A549 (cell line): ENCODE results near the gene BABAM2. TPM values are rescaled to one million over a fixed set of nuclear protein-coding genes. Genes with fewer than 3 reads are reported as not detected.

Experiments
- ATAC-seq, 2 experiments: fragments of 200-7000 bp in 1 of 2; fragments of >200 bp in 1 of 2; cut with Nextera tagmentation in 1 of 2; cut with Tn5 transposase in 1 of 2; 3 replicates each; pipeline versions ENCODE4 v1.8.0 to v1.9.1; 2018 to 2020; ENCODE audit warnings: mild to moderate bottlenecking in 1 of 2, moderate library complexity in 1 of 2
- CTCF ChIA-PET: fragments of 300-600 bp; sonication (Branson Sonifier 250); formaldehyde crosslinking; extraction: SDS; loops from one replicate; lab custom pipeline; 2021; ENCODE audit warnings: antibody characterized with exemption, inconsistent platforms; lab: Yijun Ruan, JAX
- POLR2A ChIA-PET: fragments of 350-600 bp; formaldehyde crosslinking; extraction: SDS; loops from one replicate; lab custom pipeline; 2021; ENCODE audit warnings: antibody characterized with exemption, inconsistent platforms; lab: Yijun Ruan, JAX
- DNase-seq, 2 experiments: peaks; one replicate each; pipeline versions ENCODE4 v3.0.0 to v3.0.0-alpha.2; 2011 to 2016; ENCODE audit warnings: low read depth in 1 of 2, low spot score in 1 of 2
- FAIRE-seq: peaks from 2 replicates; lab custom pipeline; 2011; peaks lifted over from hg19 to GRCh38; lab: Jason Lieb, UNC
- H3K27ac ChIP-seq, 2 experiments: fragments of >200 bp; sonication (Bioruptor Twin); formaldehyde crosslinking; 3 replicates each; pipeline ENCODE4 v1.5.1; 2016 to 2017
- H3K4me1 ChIP-seq: fragments of >200 bp; sonication (Bioruptor Twin); formaldehyde crosslinking; 3 replicates; pipeline ENCODE4 v1.6.1; 2016
- H3K4me2 ChIP-seq: fragments of >200 bp; sonication (Bioruptor Twin); formaldehyde crosslinking; 3 replicates; pipeline ENCODE4 v1.6.1; 2016
- H3K4me3 ChIP-seq: fragments of >200 bp; sonication (Bioruptor Twin); formaldehyde crosslinking; 3 replicates; pipeline ENCODE4 v1.5.1; 2016
- H3K9me3 ChIP-seq: fragments of >200 bp; sonication (Bioruptor Twin); formaldehyde crosslinking; 3 replicates; pipeline ENCODE4 v1.6.1; 2016
- CBX2 ChIP-seq: fragments of 200-600 bp; sonication (generic); IDR thresholded peaks from 2 replicates; pipeline ENCODE4 v1.6.1; 2016; ENCODE audit warnings: low read depth, mild to moderate bottlenecking, borderline replicate concordance
- CHD2 ChIP-seq: fragments of 150-350 bp; IDR thresholded peaks from 2 replicates; pipeline ENCODE4 v1.6.1; 2014; ENCODE audit warnings: low read length; ENCODE audit not compliant: partially characterized antibody
- CHD4 ChIP-seq: fragments of 200-600 bp; sonication (generic); IDR thresholded peaks from 2 replicates; pipeline ENCODE4 v1.6.1; 2016; ENCODE audit warnings: antibody characterized with exemption, mild to moderate bottlenecking, borderline replicate concordance
- E2F6 ChIP-seq: IDR thresholded peaks from 2 replicates; pipeline ENCODE4 v1.6.1; 2012; ENCODE audit warnings: low read depth, borderline replicate concordance
- EHF ChIP-seq: fragments of 250-450 bp; sonication (Bioruptor Pico); IDR thresholded peaks from 2 replicates; pipeline ENCODE4 v1.5.0; 2020; ENCODE audit warnings: mild to moderate bottlenecking
- ESRRA ChIP-seq: fragments of 150-350 bp; IDR thresholded peaks from 2 replicates; pipeline ENCODE4 v1.6.1; 2014; ENCODE audit warnings: mild to moderate bottlenecking, low read length, borderline replicate concordance
- FOSB ChIP-seq: fragments of 250-450 bp; sonication (Bioruptor Pico); IDR thresholded peaks from 2 replicates; pipeline ENCODE4 v1.5.0; 2020; ENCODE audit warnings: mild to moderate bottlenecking, moderate library complexity
- FOSL2 ChIP-seq, 2 experiments: fragments of 450-650 bp in 1 of 2; fragments of >200 bp in 1 of 2; sonication (Bioruptor Twin) in 1 of 2; formaldehyde crosslinking; IDR thresholded peaks; 2 replicates each; pipeline versions ENCODE4 v1.5.0 to v1.6.1; 2016 to 2020; ENCODE audit warnings: mild to moderate bottlenecking in 1 of 2, moderate library complexity in 1 of 2
- HMGXB4 ChIP-seq: fragments of 250-450 bp; sonication (Bioruptor Pico); IDR thresholded peaks from 2 replicates; pipeline ENCODE4 v1.5.0; 2021; ENCODE audit warnings: mild to moderate bottlenecking, moderate library complexity, borderline replicate concordance
- HOXA7 ChIP-seq: fragments of 250-450 bp; sonication (Bioruptor Pico); IDR thresholded peaks from 2 replicates; pipeline ENCODE4 v1.5.0; 2020; ENCODE audit warnings: mild to moderate bottlenecking, moderate library complexity
- HOXB13 ChIP-seq: fragments of 250-450 bp; sonication (Bioruptor Pico); IDR thresholded peaks from 2 replicates; pipeline ENCODE4 v1.5.0; 2020; ENCODE audit warnings: low read depth, mild to moderate bottlenecking, moderate library complexity
- HOXB5 ChIP-seq: fragments of 250-450 bp; sonication (Bioruptor Pico); IDR thresholded peaks from 2 replicates; pipeline ENCODE4 v1.5.0; 2020; ENCODE audit warnings: mild to moderate bottlenecking, moderate library complexity
- KDM5A ChIP-seq: fragments of 200-600 bp; sonication (generic); IDR thresholded peaks from 2 replicates; pipeline ENCODE4 v1.6.1; 2016; ENCODE audit warnings: antibody characterized with exemption, mild to moderate bottlenecking
- MAZ ChIP-seq: fragments of 150-350 bp; IDR thresholded peaks from 2 replicates; pipeline ENCODE4 v1.6.1; 2014; ENCODE audit warnings: antibody characterized with exemption, low read depth, low read length, borderline replicate concordance
- MYC ChIP-seq: IDR thresholded peaks from 2 replicates; pipeline ENCODE4 v1.6.1; 2012; ENCODE audit warnings: mild to moderate bottlenecking, inconsistent platforms, low read length, improper control_type of control experiment, borderline replicate concordance
- NPAS2 ChIP-seq: fragments of 250-450 bp; sonication (Bioruptor Pico); IDR thresholded peaks from 2 replicates; pipeline ENCODE4 v1.8.0; 2022; ENCODE audit warnings: mild to moderate bottlenecking, moderate library complexity, borderline replicate concordance
- PBX3 ChIP-seq: IDR thresholded peaks from 2 replicates; pipeline ENCODE4 v1.6.1; 2012
- RAD21 ChIP-seq, 2 experiments: fragments of >200 bp in 1 of 2; sonication (Bioruptor Twin) in 1 of 2; formaldehyde crosslinking in 1 of 2; IDR thresholded peaks in 1 of 2; conservative IDR thresholded peaks in 1 of 2; 2 replicates in 1 of 2; 3 replicates in 1 of 2; pipeline ENCODE4 v1.6.1; 2012 to 2018; ENCODE audit warnings: inconsistent platforms in 1 of 2
- RFX5 ChIP-seq: fragments of 450-650 bp; IDR thresholded peaks from 2 replicates; pipeline ENCODE4 v1.7.1; 2014; ENCODE audit warnings: antibody characterized with exemption, mild to moderate bottlenecking, moderate library complexity
- TFCP2L1 ChIP-seq: fragments of 250-450 bp; sonication (Bioruptor Pico); IDR thresholded peaks from 2 replicates; pipeline ENCODE4 v1.5.0; 2021; ENCODE audit warnings: mild to moderate bottlenecking
- ZC3H11A ChIP-seq: fragments of 450-650 bp; IDR thresholded peaks from 2 replicates; pipeline ENCODE4 v1.6.1; 2014; ENCODE audit warnings: antibody characterized with exemption, mild to moderate bottlenecking
- WGBS: methylation state at CpG from one replicate; pipeline ENCODE4 v1.1.6; 2017; ENCODE audit errors: missing lambda C conversion rate; 5-methylcytosine and 5-hydroxymethylcytosine counted together
- polyA plus RNA-seq, 4 experiments: library from polyadenylated mRNA; depleted of rRNA in 3 of 4; stranded (reverse); fragments of >200 nt; fragmentation: RNase III in 1 of 4; extraction: RNeasy Plus Mini Kit Qiagen cat#74134 plus additional on column Dnase treatment in 1 of 4; gene quantifications; 2 replicates in 3 of 4; 3 replicates in 1 of 4; pipeline ENCODE4 v1.2.3, GENCODE V29; 2011 to 2017

The BABAM2 gene
- polyA plus RNA-seq, 2 of the 4 experiments (the other 2 are of a cell fraction): 53.7 to 78.4 TPM

- Histone ChIP-seq H3K27ac (peak overlapping the region in 1 of 2 experiments; percentile 92; a peak in 3 of 6 replicates), H3K9me3 (no peaks in the 10 kb centered on the region), H3K4me2 (peak overlapping the region; percentile 20; the same call in 1 of the 3 replicates), H3K4me3 (no peak overlapping the region), H3K4me1 (peaks cover 41% of the 10 kb centered on the region)
- POLR2A ChIA-PET: no interaction called here
- peak; percentile 36 for FAIRE-seq
- CTCF ChIA-PET: no interaction called here
- WGBS: 53% methylated on average over 2 of the region's 2 CpGs
- no peak for ATAC-seq
- TF ChIP-seq E2F6 (0 out of 2 replicates have a peak, but pooled peaks have one; percentile 7), TFCP2L1 (CRISPR knock-in tag) (no peak), FOSL2 (IDR thresholded peaks at IDR 0.05) (no peak), FOSL2 (CRISPR knock-in tag; IDR thresholded peaks at IDR 0.05) (peak; percentile 53; the same call in 1 of the 2 replicates)
- peak in 1 of 2 experiments; percentile 16 for DNase-seq
These were observed 276.4 kb downstream of the BABAM2 start for GRCh38 chr2:28166956-28167355.

GRCh38 chr2:28168376-28168775, 277.8 kb downstream of the BABAM2 start:
- peaks cover 44% of the 10 kb centered on the region for H3K4me1 ChIP-seq
- CTCF ChIA-PET: no interaction called here
- H3K4me2 ChIP-seq: no peak overlapping the region
- DNase-seq: no peak
- TF ChIP-seq ESRRA: no peak
- peak in 1 of 2 experiments; percentile 14; a peak in 1 of 5 replicates for TF ChIP-seq RAD21 (conservative IDR thresholded peaks at IDR 0.05 in 1 of 2, IDR thresholded peaks at IDR 0.05 in 1 of 2)
- TF ChIP-seq, all 56 proteins: peak for 1
- 96% methylated on average over 5 of the region's 5 CpGs for WGBS
- POLR2A ChIA-PET: no interaction called here
- FAIRE-seq: no peak
- peak overlapping the region in 1 of 2 experiments; percentile 49; a peak in 3 of 6 replicates for H3K27ac ChIP-seq
- ATAC-seq: 0 out of 6 replicates have a peak, but pooled peaks of 1 of the 2 experiments have one; percentile 37
- H3K4me3 ChIP-seq: no peak overlapping the region
- no peaks in the 10 kb centered on the region for H3K9me3 ChIP-seq

GRCh38 chr2:28169492-28169891, 279.0 kb downstream of the BABAM2 start:
- POLR2A ChIA-PET: no interaction called here
- Histone ChIP-seq H3K27ac (peak overlapping the region in 1 of 2 experiments; percentile 60; a peak in 3 of 6 replicates), H3K4me3 (no peak overlapping the region), H3K9me3 (no peaks in the 10 kb centered on the region), H3K4me2 (no peak overlapping the region), H3K4me1 (peaks cover 41% of the 10 kb centered on the region)
- 54% methylated on average over 3 of the region's 3 CpGs for WGBS
- CTCF ChIA-PET: interaction anchor here (0.8 to 1.7 kb wide), 4 partner anchors 8 to 486 kb away, joined by 3 to 4 read pairs (median 3); no protein-coding TSS in a partner anchor
- ATAC-seq: no peak
- FAIRE-seq: no peak
- TF ChIP-seq TFCP2L1 (CRISPR knock-in tag): no peak
- no peak for TF ChIP-seq HOXB5 (CRISPR knock-in tag)
- no peak for TF ChIP-seq HOXA7 (CRISPR knock-in tag)
- no peak for TF ChIP-seq PBX3
- TF ChIP-seq CHD2: no peak
- no peak for TF ChIP-seq MAZ
- no peak for TF ChIP-seq FOSB
- TF ChIP-seq CBX2: no peak
- TF ChIP-seq HMGXB4 (CRISPR knock-in tag): no peak
- no peak for TF ChIP-seq KDM5A
- no peak for TF ChIP-seq RFX5
- TF ChIP-seq NPAS2: no peak
- no peak for TF ChIP-seq ESRRA
- TF ChIP-seq EHF (CRISPR knock-in tag): no peak
- TF ChIP-seq ZC3H11A: no peak
- TF ChIP-seq HOXB13: no peak
- no peak for TF ChIP-seq MYC
- TF ChIP-seq CHD4: no peak
- DNase-seq: peak in 1 of 2 experiments; percentile 23
